DOHH2 (cell line): ENCODE measurements around the gene RBM26.

Experiments
- H3F3A ChIP-seq: fragments of 200-600 bp; sonication (generic), shearing (Covaris generic); 2 replicates; pipeline ENCODE4 v1.6.0; 2016; ENCODE audit warnings: antibody characterized with exemption, mild to moderate bottlenecking; ENCODE audit not compliant: control insufficient read depth, insufficient read depth
- H3K27ac ChIP-seq: fragments of 200-600 bp; sonication (generic); 2 replicates; pipeline ENCODE4 v1.5.1; 2014; ENCODE audit warnings: low read depth, mild to moderate bottlenecking, low read length, moderate library complexity
- H3K27me3 ChIP-seq: fragments of 200-600 bp; sonication (generic); 2 replicates; pipeline ENCODE4 v1.6.1; 2014; ENCODE audit warnings: mild to moderate bottlenecking, low read length, mixed read lengths; ENCODE audit not compliant: control insufficient read depth
- H3K36me3 ChIP-seq: fragments of 200-600 bp; sonication (generic); 2 replicates; pipeline ENCODE4 v1.6.1; 2014; ENCODE audit warnings: mild to moderate bottlenecking, low read length, moderate library complexity, mixed read lengths; ENCODE audit not compliant: control insufficient read depth
- H3K4me1 ChIP-seq: fragments of 200-600 bp; sonication (generic); 2 replicates; pipeline ENCODE4 v1.6.1; 2014; ENCODE audit warnings: mild to moderate bottlenecking, low read length, mixed read lengths; ENCODE audit not compliant: control insufficient read depth
- H3K4me2 ChIP-seq: fragments of 200-600 bp; sonication (generic); 2 replicates; pipeline ENCODE4 v1.6.0; 2014; ENCODE audit warnings: mild to moderate bottlenecking, low read length, moderate library complexity
- H3K4me3 ChIP-seq: fragments of 200-600 bp; sonication (generic); 2 replicates; pipeline ENCODE4 v1.5.1; 2014; ENCODE audit warnings: mild to moderate bottlenecking, low read length, mixed read lengths
- H3K79me2 ChIP-seq: fragments of 200-600 bp; sonication (generic); 2 replicates; pipeline ENCODE4 v1.6.1; 2014; ENCODE audit warnings: mild to moderate bottlenecking, low read length, mixed read lengths; ENCODE audit not compliant: control insufficient read depth
- H3K9me2 ChIP-seq: fragments of 200-600 bp; sonication (generic); replicated peaks from 2 replicates; pipeline ENCODE4 v1.6.1; 2014; ENCODE audit warnings: mild to moderate bottlenecking, low read length, mixed read lengths; ENCODE audit not compliant: control insufficient read depth
- H3K9me3 ChIP-seq: fragments of 200-600 bp; sonication (generic); 2 replicates; pipeline ENCODE4 v1.6.1; 2014; ENCODE audit warnings: antibody characterized with exemption, low read length, mixed read lengths; ENCODE audit not compliant: control insufficient read depth, insufficient read depth
- H4K20me1 ChIP-seq: fragments of 200-600 bp; sonication (generic); 2 replicates; pipeline ENCODE4 v1.6.0; 2014; ENCODE audit warnings: low read depth, mild to moderate bottlenecking, antibody characterized with exemption, low read length, moderate library complexity; ENCODE audit not compliant: control insufficient read depth, insufficient read depth
- EZH2phosphoT487 ChIP-seq: fragments of 200-600 bp; sonication (generic); IDR thresholded peaks from 2 replicates; pipeline ENCODE4 v1.6.1; 2017; ENCODE audit warnings: borderline replicate concordance, mild to moderate bottlenecking, antibody characterized with exemption, low read length, moderate library complexity, mixed read lengths
- TF ChIP-seq, protein P1 (sequence below): fragments of 200-600 bp; sonication (generic); IDR thresholded peaks from one replicate; pipeline ENCODE4 v1.5.1; 2014; ENCODE audit warnings: antibody characterized with exemption, mild to moderate bottlenecking, low read depth, low read length; ENCODE audit not compliant: poor library complexity, severe bottlenecking

The RBM26 gene

DNA sequence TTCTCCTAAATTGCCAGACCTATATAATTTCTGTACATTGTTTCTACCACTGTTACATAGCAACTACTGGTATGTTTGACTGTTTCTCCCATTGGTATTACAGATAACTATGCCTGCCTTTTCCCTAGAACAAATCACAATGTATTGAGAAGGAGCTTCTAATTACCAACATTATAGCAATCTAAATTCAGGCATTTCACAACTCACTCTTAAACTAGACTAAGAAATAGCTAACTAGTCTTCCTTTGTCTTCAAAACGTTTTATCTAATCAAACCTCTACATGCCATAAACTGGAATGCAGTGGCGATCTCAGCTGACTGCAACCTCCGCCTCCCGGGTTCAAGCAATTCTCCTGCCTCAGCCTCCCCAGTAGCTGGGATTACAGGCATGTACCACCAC is 18.2 kb downstream of the RBM26 start:
- peaks cover 87% of the 10 kb centered on the region for H3K4me1 ChIP-seq
- H3K36me3 ChIP-seq, result peaks cover 53% of the 10 kb centered on the region
- H3K27me3 ChIP-seq, result no peaks in the 10 kb centered on the region
- no peak overlapping the region for H3K27ac ChIP-seq
- H3K9me3 ChIP-seq, result no peaks in the 10 kb centered on the region
- no peak overlapping the region for H3K4me3 ChIP-seq
- no peaks in the 10 kb centered on the region for H3K9me2 ChIP-seq
- peaks cover 6% of the 10 kb centered on the region; the same call in 1 of the 2 replicates for H3F3A ChIP-seq
- no peak overlapping the region for H3K4me2 ChIP-seq
- H3K79me2 ChIP-seq, result peaks cover 94% of the 10 kb centered on the region
- TF ChIP-seq EZH2phosphoT487, result no peak
- TF ChIP-seq, protein P1, sequence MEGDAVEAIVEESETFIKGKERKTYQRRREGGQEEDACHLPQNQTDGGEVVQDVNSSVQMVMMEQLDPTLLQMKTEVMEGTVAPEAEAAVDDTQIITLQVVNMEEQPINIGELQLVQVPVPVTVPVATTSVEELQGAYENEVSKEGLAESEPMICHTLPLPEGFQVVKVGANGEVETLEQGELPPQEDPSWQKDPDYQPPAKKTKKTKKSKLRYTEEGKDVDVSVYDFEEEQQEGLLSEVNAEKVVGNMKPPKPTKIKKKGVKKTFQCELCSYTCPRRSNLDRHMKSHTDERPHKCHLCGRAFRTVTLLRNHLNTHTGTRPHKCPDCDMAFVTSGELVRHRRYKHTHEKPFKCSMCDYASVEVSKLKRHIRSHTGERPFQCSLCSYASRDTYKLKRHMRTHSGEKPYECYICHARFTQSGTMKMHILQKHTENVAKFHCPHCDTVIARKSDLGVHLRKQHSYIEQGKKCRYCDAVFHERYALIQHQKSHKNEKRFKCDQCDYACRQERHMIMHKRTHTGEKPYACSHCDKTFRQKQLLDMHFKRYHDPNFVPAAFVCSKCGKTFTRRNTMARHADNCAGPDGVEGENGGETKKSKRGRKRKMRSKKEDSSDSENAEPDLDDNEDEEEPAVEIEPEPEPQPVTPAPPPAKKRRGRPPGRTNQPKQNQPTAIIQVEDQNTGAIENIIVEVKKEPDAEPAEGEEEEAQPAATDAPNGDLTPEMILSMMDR, result no peak
- peaks cover 38% of the 10 kb centered on the region for H4K20me1 ChIP-seq

DNA sequence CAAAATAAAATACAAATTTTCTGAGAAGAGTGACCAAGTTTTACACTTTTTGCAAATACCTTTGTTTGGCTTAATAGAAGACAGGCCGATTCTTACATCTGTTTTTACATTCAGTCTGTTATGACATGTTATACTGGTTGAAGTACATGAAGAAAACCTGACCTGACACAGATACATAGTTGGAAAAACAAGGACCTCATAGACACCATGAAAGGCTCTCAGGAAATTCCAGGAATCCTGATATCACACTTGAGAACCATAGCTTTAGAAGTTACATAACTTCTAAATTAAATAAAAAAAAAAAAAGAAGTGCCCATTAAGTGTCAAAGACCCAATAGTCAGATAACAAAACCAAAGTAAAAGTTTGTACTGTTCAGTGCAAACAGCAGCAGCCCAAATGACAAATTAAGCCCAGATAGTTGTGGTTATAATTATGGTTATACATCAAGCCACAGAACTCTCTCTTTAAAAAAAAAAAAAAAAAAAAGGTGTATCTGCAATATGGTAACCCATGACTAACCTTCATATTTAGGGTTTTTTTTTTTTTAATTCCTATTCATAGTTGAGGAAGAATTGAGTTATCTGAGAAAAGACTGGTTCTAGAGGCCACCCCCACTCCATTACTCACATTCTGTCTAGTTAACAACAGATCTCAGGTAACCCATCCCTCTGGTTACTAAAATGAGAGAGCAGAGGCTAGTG is 19.8 kb downstream of the RBM26 start:
- Histone ChIP-seq H3K4me3 (no peak overlapping the region), H3K27me3 (no peaks in the 10 kb centered on the region), H3K27ac (no peak overlapping the region), H3K9me3 (no peaks in the 10 kb centered on the region), H3K4me2 (no peak overlapping the region), H3K79me2 (peaks cover 100% of the 10 kb centered on the region), H3K4me1 (peaks cover 87% of the 10 kb centered on the region), H3F3A (peaks cover 2% of the 10 kb centered on the region; the same call in 1 of the 2 replicates), H3K9me2 (no peaks in the 10 kb centered on the region), H4K20me1 (peaks cover 33% of the 10 kb centered on the region), H3K36me3 (peaks cover 55% of the 10 kb centered on the region)
- TF ChIP-seq, protein P1, result no peak

DNA sequence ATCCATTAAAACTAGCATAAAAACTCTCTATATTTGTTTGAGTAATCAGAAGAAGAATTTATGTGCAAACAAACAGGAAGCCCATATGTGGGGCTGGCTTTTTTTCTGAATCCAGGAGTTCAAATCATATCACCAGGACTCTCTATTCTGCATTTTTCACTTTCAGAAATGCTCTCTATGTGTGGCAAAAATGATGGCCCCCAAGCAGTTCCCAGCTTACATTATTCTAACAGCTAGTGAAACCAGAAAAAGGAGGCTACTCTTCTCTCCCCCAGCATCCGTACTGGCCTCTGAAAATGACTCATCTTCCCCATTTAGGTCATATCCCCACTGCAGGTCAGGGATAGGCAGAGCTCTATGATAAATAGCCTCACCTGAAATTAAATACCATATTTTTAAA is 20.4 kb downstream of the RBM26 start:
- Histone ChIP-seq H3K27ac (no peak overlapping the region), H3K4me3 (no peak overlapping the region), H3F3A (peaks cover 5% of the 10 kb centered on the region; the same call in 1 of the 2 replicates), H3K9me2 (no peaks in the 10 kb centered on the region), H3K4me2 (no peak overlapping the region), H3K9me3 (no peaks in the 10 kb centered on the region), H3K36me3 (peaks cover 54% of the 10 kb centered on the region), H3K79me2 (peaks cover 100% of the 10 kb centered on the region), H4K20me1 (peaks cover 27% of the 10 kb centered on the region), H3K4me1 (peaks cover 82% of the 10 kb centered on the region), H3K27me3 (no peaks in the 10 kb centered on the region)
- no peak for TF ChIP-seq EZH2phosphoT487
- TF ChIP-seq, protein P1, result no peak
